ENCODE measurements around the gene ACOT4.

DNA sequence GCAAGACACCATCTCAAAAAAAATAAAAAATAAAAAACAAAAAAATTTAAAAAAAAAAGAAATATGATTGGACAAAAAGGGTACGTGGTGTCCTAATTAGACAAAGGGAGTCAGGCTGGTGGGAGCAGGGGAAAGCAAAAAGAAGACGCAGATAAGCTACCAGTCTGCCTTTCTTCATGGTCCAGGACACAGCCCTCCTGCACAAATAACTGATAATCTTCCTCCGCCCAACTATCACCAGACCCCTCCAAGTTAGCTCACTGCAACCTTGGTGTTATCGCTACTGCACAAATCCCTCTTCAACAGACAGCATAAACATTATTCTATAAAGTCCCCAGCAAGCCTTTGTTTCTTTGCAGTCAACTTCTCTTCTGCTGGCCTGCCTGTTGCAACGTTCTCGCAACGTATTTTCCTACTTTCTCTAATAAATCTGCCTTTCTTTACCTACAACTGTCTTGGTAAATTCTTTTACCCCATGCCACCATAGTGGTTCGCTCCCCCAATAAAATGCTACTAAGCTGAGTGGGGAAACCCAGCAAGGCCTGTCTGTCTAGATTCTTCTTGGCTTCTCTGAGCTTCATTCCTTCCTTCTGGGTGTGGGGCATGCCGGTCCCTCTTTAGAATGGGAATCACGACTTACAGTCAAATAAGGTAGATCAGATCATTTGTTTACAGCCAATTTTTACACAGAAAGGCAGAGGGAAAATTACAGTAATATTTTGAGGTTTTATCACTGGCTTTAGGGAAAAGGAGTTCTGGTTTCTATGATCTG is 38.5 kb downstream of the ACOT4 start:
- TF ChIP-seq RAD21 (IDR thresholded peaks at IDR 0.05; ENCODE audit: low read depth) = no peak
- no peak for TF ChIP-seq TEAD4 (IDR thresholded peaks at IDR 0.05)
- TF ChIP-seq CREB1 (IDR thresholded peaks at IDR 0.05; ENCODE audit: low read depth) = no peak
- TF ChIP-seq CEBPB (IDR thresholded peaks at IDR 0.05) = no peak
- TF ChIP-seq TAF1 (IDR thresholded peaks at IDR 0.05; ENCODE audit: low read depth) = no peak
- TF ChIP-seq EP300 (IDR thresholded peaks at IDR 0.05; ENCODE audit: borderline replicate concordance) = no peak
- TF ChIP-seq, protein P1, sequence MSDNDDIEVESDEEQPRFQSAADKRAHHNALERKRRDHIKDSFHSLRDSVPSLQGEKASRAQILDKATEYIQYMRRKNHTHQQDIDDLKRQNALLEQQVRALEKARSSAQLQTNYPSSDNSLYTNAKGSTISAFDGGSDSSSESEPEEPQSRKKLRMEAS (IDR thresholded peaks at IDR 0.05) = no peak
- TF ChIP-seq YY1 (IDR thresholded peaks at IDR 0.05; ENCODE audit: low read depth) = no peak
- no peak for TF ChIP-seq TCF12 (IDR thresholded peaks at IDR 0.05; ENCODE audit: low read depth)
- TF ChIP-seq, protein P2, sequence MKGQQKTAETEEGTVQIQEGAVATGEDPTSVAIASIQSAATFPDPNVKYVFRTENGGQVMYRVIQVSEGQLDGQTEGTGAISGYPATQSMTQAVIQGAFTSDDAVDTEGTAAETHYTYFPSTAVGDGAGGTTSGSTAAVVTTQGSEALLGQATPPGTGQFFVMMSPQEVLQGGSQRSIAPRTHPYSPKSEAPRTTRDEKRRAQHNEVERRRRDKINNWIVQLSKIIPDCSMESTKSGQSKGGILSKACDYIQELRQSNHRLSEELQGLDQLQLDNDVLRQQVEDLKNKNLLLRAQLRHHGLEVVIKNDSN (IDR thresholded peaks at IDR 0.05) = no peak
- TF ChIP-seq, protein P3, sequence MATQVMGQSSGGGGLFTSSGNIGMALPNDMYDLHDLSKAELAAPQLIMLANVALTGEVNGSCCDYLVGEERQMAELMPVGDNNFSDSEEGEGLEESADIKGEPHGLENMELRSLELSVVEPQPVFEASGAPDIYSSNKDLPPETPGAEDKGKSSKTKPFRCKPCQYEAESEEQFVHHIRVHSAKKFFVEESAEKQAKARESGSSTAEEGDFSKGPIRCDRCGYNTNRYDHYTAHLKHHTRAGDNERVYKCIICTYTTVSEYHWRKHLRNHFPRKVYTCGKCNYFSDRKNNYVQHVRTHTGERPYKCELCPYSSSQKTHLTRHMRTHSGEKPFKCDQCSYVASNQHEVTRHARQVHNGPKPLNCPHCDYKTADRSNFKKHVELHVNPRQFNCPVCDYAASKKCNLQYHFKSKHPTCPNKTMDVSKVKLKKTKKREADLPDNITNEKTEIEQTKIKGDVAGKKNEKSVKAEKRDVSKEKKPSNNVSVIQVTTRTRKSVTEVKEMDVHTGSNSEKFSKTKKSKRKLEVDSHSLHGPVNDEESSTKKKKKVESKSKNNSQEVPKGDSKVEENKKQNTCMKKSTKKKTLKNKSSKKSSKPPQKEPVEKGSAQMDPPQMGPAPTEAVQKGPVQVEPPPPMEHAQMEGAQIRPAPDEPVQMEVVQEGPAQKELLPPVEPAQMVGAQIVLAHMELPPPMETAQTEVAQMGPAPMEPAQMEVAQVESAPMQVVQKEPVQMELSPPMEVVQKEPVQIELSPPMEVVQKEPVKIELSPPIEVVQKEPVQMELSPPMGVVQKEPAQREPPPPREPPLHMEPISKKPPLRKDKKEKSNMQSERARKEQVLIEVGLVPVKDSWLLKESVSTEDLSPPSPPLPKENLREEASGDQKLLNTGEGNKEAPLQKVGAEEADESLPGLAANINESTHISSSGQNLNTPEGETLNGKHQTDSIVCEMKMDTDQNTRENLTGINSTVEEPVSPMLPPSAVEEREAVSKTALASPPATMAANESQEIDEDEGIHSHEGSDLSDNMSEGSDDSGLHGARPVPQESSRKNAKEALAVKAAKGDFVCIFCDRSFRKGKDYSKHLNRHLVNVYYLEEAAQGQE (IDR thresholded peaks at IDR 0.05; ENCODE audit: low read depth) = no peak
- TF ChIP-seq EGR1 (IDR thresholded peaks at IDR 0.05) = no peak
- TF ChIP-seq FOXM1 (IDR thresholded peaks at IDR 0.05; ENCODE audit: borderline replicate concordance, low read depth) = no peak
- no peak for TF ChIP-seq NFIC (IDR thresholded peaks at IDR 0.05)

Data from Ishikawa (cell line).